Hepatocyte (in vitro differentiated cells): Measurements from ENCODE around the gene PLXNA2. TPM values are rescaled to one million over a fixed set of nuclear protein-coding genes. Genes with fewer than 3 reads are reported as not detected.

Experiments used
- DNase-seq: peaks from one replicate; pipeline ENCODE4 v3.0.0-alpha.2; 2016; ENCODE audit warnings: low spot score
- H2AFZ ChIP-seq: fragments of 200-600 bp; sonication (generic); 2 replicates; pipeline ENCODE4 v1.6.0; 2016; ENCODE audit warnings: antibody characterized with exemption, mild to moderate bottlenecking
- H3K27ac ChIP-seq: fragments of 200-600 bp; sonication (generic); 2 replicates; pipeline ENCODE4 v1.5.1; 2016; ENCODE audit warnings: mild to moderate bottlenecking
- H3K27me3 ChIP-seq: fragments of 200-600 bp; sonication (generic); 2 replicates; pipeline ENCODE4 v1.6.1; 2016
- H3K36me3 ChIP-seq: fragments of 200-600 bp; sonication (generic); replicated peaks from 2 replicates; pipeline ENCODE4 v1.5.1; 2016; ENCODE audit warnings: low read depth; ENCODE audit not compliant: insufficient read depth
- H3K4me1 ChIP-seq: fragments of 200-600 bp; sonication (generic); 2 replicates; pipeline ENCODE4 v1.5.1; 2016; ENCODE audit warnings: mild to moderate bottlenecking, moderate library complexity; ENCODE audit not compliant: insufficient read depth
- H3K4me2 ChIP-seq: fragments of 200-600 bp; sonication (generic); 2 replicates; pipeline ENCODE4 v1.6.0; 2016
- H3K4me3 ChIP-seq: fragments of 200-600 bp; sonication (generic); 2 replicates; pipeline ENCODE4 v1.5.1; 2016; ENCODE audit warnings: mild to moderate bottlenecking
- H3K79me2 ChIP-seq: fragments of 200-600 bp; sonication (generic); 2 replicates; pipeline ENCODE4 v1.6.0; 2017; ENCODE audit warnings: mild to moderate bottlenecking
- H3K9me2 ChIP-seq: fragments of 200-600 bp; sonication (generic); replicated peaks from 2 replicates; pipeline ENCODE4 v1.6.0; 2017; ENCODE audit warnings: mild to moderate bottlenecking; ENCODE audit not compliant: insufficient read depth
- H3K9me3 ChIP-seq: fragments of 200-600 bp; sonication (generic); 2 replicates; pipeline ENCODE4 v1.5.1; 2016; ENCODE audit warnings: low read depth, mild to moderate bottlenecking
- H4K20me1 ChIP-seq: fragments of 200-600 bp; sonication (generic); 2 replicates; pipeline ENCODE4 v1.6.0; 2016; ENCODE audit warnings: mild to moderate bottlenecking; ENCODE audit not compliant: insufficient read depth, poor library complexity, severe bottlenecking
- CTCF ChIP-seq: fragments of 200-600 bp; sonication (generic); IDR thresholded peaks from 2 replicates; pipeline ENCODE4 v1.5.1; 2016; ENCODE audit warnings: antibody characterized with exemption, mild to moderate bottlenecking; ENCODE audit not compliant: poor library complexity
- EZH2 ChIP-seq: fragments of 200-600 bp; sonication (generic); IDR thresholded peaks from 2 replicates; pipeline ENCODE4 v1.6.1; 2016; ENCODE audit warnings: antibody characterized with exemption, mild to moderate bottlenecking, borderline replicate concordance
- EZH2phosphoT487 ChIP-seq: fragments of 200-600 bp; sonication (generic); IDR thresholded peaks from one replicate; pipeline ENCODE4 v1.6.1; 2018; ENCODE audit warnings: antibody characterized with exemption, mild to moderate bottlenecking, low read depth, moderate library complexity; ENCODE audit not compliant: unreplicated experiment, severe bottlenecking
- WGBS: methylation state at CpG from one replicate; pipeline ENCODE4 v1.1.6; 2016; ENCODE audit warnings: low lambda C conversion rate; ENCODE audit errors: missing lambda C conversion rate; 5-methylcytosine and 5-hydroxymethylcytosine counted together
- polyA plus RNA-seq: library from polyadenylated mRNA; unstranded; fragments of >200 nt; fragmentation: Nextera tagmentation; extraction: Ambion mirVana; gene quantifications from 2 replicates; pipeline ENCODE4 v1.2.1, GENCODE V29; 2016
- total RNA-seq: library from RNA; depleted of rRNA; stranded (reverse); fragments of >200 nt; gene quantifications from 2 replicates; pipeline ENCODE4 v1.2.3, GENCODE V29; 2014

PLXNA2 gene
- total and polyA plus RNA-seq, 2 experiments from 2014 or later = 9.8 to 13.1 TPM

- Histone ChIP-seq H2AFZ (no peak overlapping the region), H3K27ac (no peak overlapping the region), H3K36me3 (no peaks in the 10 kb centered on the region), H3K4me1 (peaks cover 10% of the 10 kb centered on the region), H3K79me2 (no peaks in the 10 kb centered on the region), H3K27me3 (no peaks in the 10 kb centered on the region), H4K20me1 (no peaks in the 10 kb centered on the region), H3K9me2 (no peaks in the 10 kb centered on the region), H3K4me3 (no peak overlapping the region), H3K9me3 (no peaks in the 10 kb centered on the region), H3K4me2 (no peak overlapping the region)
- WGBS = 56% methylated on average over 4 of the region's 4 CpGs
- no peak for DNase-seq
- TF ChIP-seq EZH2phosphoT487 (no peak), CTCF (no peak), EZH2 (no peak)
Measured at GRCh38 chr1:208111646-208112190, 132.5 kb downstream of the PLXNA2 start.

DNA sequence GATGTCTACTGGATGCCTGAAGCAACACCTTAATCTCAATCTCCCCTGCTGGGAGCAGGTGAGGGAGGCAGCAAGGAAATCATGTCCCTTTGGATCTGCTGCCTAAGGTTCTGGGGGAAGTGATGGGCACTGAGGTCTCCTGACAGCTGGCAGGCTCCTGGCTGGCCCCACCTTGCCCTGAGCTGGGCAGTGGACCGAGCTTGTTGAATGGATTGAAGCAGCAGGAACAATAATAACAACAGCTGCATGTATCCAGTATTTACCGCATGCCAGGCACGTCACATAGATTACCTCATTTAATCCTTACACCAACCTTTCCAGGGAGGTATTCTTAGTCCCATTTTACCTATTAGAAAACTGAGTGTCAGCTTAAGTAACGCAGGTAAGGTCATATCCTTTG lies 133.9 kb downstream of the PLXNA2 start:
- Histone ChIP-seq H3K4me1 (peaks cover 10% of the 10 kb centered on the region), H2AFZ (no peak overlapping the region), H3K9me3 (no peaks in the 10 kb centered on the region), H3K4me3 (no peak overlapping the region), H3K79me2 (no peaks in the 10 kb centered on the region), H3K27ac (no peak overlapping the region), H3K4me2 (no peak overlapping the region), H3K9me2 (no peaks in the 10 kb centered on the region), H3K27me3 (no peaks in the 10 kb centered on the region), H3K36me3 (no peaks in the 10 kb centered on the region), H4K20me1 (no peaks in the 10 kb centered on the region)
- WGBS = 95% methylated on average over 4 of the region's 4 CpGs
- TF ChIP-seq CTCF (no peak), EZH2phosphoT487 (no peak), EZH2 (no peak)
- DNase-seq = no peak

- Histone ChIP-seq H3K4me1 (peaks cover 10% of the 10 kb centered on the region), H3K36me3 (no peaks in the 10 kb centered on the region), H3K9me2 (no peaks in the 10 kb centered on the region), H3K27me3 (no peaks in the 10 kb centered on the region), H4K20me1 (no peaks in the 10 kb centered on the region), H3K4me2 (no peak overlapping the region), H3K4me3 (no peak overlapping the region), H3K79me2 (no peaks in the 10 kb centered on the region), H3K9me3 (no peaks in the 10 kb centered on the region), H3K27ac (no peak overlapping the region), H2AFZ (no peak overlapping the region)
- 96% methylated on average over 5 of the region's 5 CpGs for WGBS
- no peak for DNase-seq
- no peak for TF ChIP-seq EZH2phosphoT487
- no peak for TF ChIP-seq CTCF
- TF ChIP-seq EZH2 = no peak
Measured at GRCh38 chr1:208108646-208109330, 135.4 kb downstream of the PLXNA2 start.
